Astrocyte of the spinal cord (primary cell): ENCODE measurements around the gene MARCO.

ENCODE experiments used
- DNase-seq: peaks from one replicate; pipeline ENCODE4 v3.0.0; 2011; ENCODE audit warnings: low read depth, low spot score
- H3K4me3 ChIP-seq: 2 replicates; pipeline ENCODE4 v1.5.1; 2011; ENCODE audit warnings: low read depth, mild to moderate bottlenecking, low read length, moderate library complexity
- CTCF ChIP-seq: IDR thresholded peaks from 2 replicates; pipeline ENCODE4 v1.5.1; 2012; ENCODE audit warnings: low read depth, mild to moderate bottlenecking, low read length, inconsistent platforms
- in situ Hi-C: cut with HindIII; loops from 2 replicates; pipeline ENCODE4 v1.10.0; 2017; ENCODE audit warnings: low sequenced_read_pairs

The MARCO gene

GRCh38 chr2:118987886-118988285, 45.9 kb downstream of the MARCO start:
- DNase-seq, result no peak
- in situ Hi-C loops, result no loop called here
- TF ChIP-seq CTCF, result no peak

DNA sequence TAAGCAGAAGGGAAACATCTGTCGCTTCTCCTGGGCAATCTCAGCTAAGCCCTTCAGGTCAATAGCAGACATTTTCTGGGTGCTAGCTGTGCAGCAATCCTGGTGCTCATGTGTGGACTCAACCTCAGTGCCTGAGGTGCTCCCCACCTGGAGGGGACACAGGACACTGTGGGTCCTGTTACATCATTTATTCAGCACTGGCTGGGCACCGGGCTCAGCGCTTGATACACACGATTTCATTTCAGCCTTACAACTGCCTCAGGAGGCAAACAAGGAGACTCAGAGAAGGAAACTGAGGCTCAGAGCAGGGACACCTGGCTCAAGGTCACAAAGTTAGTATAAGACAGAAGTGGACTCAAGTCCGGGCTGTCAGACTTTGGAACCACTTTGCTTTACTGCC, 46.7 kb downstream of the MARCO start:
- no peak for TF ChIP-seq CTCF
- no peak for DNase-seq
- in situ Hi-C loops, result no loop called here
- H3K4me3 ChIP-seq, result no peak overlapping the region

More at GRCh38 chr2:118987886-118988285, 45.9 kb downstream of the MARCO start:
- no peak overlapping the region for H3K4me3 ChIP-seq

DNA sequence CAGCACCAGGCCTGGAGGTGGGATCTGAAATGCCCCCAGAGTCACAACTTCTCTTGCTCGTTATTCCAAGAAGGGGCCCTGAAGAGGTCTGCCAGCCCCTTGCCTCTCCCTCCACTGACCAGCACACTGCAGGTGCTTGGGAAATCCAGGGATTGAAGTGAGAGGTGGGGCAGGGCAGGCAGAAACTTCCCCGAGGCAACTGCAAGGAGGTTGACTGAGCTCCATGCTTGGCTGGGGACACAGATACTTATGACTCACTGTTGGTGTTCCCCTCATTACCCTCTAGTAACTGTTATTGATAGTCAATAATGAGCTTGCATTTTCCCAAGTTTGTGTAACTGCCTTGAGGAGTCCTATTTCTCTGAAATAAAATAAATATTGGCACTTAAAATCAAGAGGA, 47.5 kb downstream of the MARCO start:
- no peak for DNase-seq
- H3K4me3 ChIP-seq, result no peak overlapping the region
- in situ Hi-C loops, result no loop called here
- no peak for TF ChIP-seq CTCF

GRCh38 chr2:118990757-118991545, 49.0 kb downstream of the MARCO start:
- DNase-seq, result no peak
- no peak for TF ChIP-seq CTCF
- no peak overlapping the region for H3K4me3 ChIP-seq
- in situ Hi-C loops, result no loop called here

GRCh38 chr2:118991554-118991953, 49.6 kb downstream of the MARCO start:
- no peak overlapping the region for H3K4me3 ChIP-seq
- no peak for DNase-seq
- no peak for TF ChIP-seq CTCF
- in situ Hi-C loops, result no loop called here

GRCh38 chr2:118992740-118993391, 50.9 kb downstream of the MARCO start:
- DNase-seq, result no peak
- no peak overlapping the region for H3K4me3 ChIP-seq
- in situ Hi-C loops, result no loop called here
- no peak for TF ChIP-seq CTCF
